Measurements from ENCODE around the gene STARD7.
A peak's percentile ranks its signal among the peaks of the same experiment; 100 is the strongest.
"Not testable (repeated sequence)": the region's sequence is repeated elsewhere in the genome, so short reads cannot be mapped to it uniquely, and the experiment has no call there.

The STARD7 gene

DNA sequence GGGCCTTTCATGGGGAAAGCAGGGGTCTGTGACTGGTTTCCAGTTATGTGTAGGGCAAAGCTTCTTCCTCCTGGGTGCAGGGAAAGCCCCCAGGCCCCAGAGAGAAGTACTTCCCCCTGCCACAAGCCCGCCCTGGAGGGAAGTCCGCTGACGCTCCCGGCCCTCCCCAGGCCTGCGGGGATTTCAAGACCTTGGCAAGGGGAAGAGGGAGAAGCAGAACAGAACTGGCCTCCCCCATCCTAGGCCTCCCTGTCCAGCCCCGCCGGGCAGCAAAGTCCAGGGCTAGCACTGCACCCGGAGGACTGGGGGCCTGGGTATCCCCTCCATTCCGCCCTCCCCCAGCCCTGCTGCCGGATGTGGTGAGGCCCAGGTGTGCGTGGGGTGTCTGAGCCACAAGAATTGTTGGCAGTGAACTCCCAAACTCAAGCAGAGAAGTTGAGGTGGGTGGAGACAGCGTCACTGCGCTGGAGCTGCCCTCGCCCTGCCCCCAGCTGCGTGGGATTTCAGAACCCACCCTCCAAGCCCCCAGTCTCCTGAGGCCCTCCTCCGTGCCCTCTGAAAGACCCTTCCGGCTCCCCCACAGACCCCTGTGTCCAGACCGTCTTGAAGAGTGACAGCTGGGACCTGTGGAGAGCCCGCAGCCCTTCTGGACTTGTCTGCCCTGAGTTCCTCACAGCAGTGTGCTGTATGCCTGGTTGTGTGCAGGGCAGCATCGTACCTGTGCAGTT lies 62.3 kb downstream of the STARD7 start:
- peak; percentile 63 to 93 for DNase-seq

DNA sequence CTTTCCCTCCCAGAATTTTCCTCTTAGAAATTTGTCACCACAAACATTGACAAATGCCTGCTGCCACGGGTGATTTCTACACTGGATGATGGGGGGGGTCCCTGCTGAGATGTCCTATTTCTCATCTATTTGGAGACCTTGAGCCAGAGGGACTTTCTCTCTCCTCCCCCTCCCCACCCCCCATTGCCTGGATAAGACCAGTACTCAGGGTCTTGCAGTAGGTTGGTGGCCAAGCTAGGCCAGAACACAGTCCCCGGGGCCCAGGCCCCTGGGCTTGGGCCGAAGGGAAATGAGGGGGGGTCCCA lies 62.8 kb downstream of the STARD7 start:
- DNase-seq = no peak

DNA sequence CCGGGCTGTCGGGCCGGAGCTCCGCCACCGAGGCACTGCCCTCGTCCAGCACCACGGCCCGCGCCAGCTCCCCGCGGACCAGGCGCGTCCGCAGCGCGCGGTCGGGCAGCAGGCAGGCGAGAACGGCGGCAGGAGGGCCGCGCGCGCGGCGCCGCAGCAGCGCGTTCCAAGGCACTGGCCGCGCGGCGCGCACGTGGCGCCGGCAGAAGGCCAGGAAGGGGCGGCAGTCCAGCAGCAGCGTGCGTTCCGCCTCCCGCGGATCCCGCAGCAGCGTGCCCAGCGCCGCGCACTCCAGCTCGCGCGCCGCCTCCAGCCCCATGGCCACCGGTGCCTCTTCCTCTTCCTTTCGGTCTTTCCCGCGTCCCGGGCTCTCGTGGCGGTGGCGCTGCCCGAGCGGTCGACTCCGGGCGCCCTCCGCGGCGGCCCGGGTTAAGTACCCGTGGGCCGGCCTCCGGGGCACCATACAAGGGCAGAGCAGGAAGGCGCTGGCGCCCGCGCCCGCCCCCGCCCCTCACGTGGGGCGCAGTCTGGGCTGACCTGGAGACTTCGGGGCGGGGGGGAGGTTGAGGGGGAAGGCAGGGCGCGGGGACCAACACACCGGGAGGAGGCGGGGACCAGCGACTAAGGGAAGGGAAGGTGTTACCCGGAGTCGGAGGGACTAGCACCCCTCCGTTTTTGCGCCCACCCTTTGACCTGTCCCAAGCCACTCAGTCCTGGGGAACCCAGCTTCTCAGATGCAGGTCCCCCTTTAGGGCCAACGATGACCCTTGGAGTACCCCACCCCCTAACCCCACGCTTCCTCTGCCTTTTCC lies 63.4 kb downstream of the STARD7 start, which contains the start of gene DUSP2:
Gene DUSP2, minus strand, starts transcription at position 405 of the 812 bp plus-strand sequence. Its CDS starts 86 bp downstream, at position 319.
- peak; percentile 19 to 79 for DNase-seq

DNA sequence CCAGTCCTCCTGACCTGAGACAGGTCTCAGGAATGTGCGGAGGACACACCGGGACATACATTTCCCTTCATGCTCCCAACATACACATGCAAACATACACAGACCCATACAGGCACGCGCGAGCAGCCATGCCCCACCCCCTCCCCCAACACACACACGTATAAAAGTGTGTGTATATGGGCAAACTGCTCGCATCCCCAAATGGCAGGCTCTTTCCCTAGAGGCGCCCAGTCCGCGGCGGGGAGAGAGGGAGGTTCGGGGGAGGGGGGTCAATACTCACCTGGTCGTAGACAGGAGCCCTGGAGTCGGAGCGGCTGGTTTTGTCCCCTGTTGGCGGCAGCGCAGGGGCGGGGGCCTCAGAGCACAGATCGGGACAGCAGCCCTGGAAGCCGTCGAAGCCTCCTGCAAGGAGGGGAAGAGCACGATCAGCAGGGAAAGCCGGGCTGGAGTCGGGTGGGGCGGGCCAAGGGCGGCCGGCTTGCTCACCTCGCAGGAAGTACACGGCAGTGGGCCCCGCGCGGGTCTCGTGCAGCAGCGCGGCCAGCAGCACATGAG lies 64.1 kb downstream of the STARD7 start:
- peak in 1 of 2 donors; percentile 69 for DNase-seq

DNA sequence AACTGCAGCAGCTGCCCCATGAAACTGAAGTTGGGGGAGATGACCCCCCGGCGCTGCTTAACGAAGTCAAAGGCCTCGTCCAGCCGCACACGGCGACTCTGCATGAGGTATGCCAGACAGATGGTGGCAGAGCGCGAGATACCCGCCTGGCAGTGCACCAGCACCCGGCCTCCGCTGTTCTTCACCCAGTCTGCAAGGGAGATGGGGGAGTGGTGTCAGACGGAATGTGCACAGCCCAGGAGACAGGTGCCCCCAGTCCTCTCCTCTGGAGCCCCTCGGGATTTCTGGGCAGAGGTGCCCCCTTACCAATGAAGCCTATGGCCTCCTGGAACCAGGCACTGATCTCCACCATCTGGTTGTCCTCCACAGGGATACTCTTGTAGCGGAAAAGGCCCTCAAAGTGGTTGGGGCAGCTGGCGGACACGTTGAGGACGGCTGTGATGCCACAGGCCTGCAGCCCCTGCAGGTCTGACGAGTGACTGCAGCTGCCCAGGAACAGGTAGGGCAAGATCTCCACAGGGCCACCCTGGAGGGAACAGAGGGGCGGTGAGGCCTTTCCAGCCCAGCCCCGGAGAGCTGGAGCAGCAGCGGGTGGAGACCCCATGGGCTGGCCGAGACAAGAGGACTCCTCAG lies 64.7 kb downstream of the STARD7 start:
- DNase-seq = no peak

DNA sequence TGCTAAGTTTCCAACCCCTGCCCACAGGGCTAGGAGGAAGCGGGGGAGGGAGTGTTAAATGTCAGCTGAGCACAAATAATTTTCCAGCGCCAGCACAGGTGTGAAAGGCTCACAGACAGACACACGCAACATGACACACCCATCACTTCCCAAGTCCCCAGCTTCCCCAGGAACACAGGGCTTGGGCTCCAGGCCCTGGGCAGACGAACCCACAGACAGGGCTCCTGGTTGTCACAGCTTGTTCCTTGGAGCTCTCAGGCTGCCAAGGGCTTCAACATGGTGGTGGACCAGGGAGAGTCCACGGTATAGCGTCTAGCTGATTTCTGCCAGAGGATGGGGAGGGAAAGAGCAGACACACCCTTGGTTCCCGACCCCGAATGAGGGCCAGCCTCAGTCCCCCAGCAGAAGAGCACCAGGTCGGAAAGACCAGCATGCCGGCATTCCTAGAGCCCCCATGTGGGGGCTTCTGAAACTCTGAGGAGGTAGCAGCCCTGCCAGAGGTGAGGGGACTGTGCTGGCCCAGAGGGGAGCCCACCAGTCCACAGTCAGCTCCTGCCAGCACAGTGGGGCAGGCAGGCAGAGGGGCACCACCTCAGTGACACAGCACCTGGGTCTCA lies 65.3 kb downstream of the STARD7 start:
- DNase-seq = no peak

DNA sequence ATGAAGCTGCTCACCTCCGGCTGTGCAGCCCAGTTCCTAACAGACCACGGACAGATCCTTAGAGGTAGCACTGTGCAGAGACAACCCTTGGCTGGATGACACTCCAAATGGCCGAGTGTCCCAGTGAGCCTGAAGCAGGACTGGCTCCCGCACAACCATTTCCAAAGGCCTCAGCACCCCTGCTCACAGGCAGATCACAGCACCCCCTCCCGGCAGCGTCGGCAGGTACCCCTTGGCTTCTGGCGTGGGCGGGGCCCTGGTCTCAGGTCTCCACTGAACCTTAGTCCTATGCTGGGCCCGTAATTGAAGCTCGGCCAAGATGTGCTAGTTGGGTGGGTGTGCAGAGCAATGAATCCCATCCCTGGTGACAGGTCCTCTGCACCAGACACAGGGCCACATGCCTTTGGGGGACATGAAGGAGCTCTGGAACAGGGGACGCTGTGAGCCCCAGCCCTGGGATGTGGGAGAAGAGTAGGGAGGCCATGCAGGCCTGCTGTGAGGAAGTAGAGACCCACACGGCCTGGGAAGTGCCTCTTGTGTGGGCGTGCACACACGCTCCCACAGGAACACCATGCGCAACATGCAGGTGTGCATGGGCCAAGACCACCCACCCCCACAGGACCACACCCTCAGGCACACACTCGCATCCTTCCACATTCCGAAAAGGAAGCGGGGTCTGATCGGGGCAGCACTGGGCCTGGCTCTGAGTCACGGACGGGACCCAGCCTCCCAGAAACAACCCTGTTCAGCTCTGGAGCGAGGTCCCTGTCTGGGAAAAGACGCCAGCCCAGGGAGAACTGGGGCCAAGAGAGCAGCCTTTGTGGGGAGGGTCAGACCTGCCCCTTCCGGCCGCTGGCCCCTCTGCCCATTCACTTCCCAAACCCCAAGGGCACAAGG lies 66.2 kb downstream of the STARD7 start:
- DNase-seq = no peak

DNA sequence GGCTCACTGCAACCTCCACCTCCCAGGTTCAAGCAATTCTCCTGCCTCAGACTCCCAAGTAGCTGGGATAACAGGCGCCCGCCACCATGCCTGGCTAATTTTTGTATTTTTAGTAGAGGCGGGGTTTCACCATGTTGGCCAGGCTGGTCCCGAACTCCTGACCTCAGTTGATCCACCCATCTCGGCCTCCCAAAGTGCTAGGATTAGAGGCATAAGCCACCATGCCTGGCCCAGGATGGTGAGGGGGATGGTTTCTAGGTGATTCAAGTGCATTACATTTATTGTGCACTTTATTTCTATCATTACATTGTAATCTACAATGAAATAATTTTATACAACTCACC lies 67.0 kb downstream of the STARD7 start:
- not testable (repeated sequence) for DNase-seq

DNA sequence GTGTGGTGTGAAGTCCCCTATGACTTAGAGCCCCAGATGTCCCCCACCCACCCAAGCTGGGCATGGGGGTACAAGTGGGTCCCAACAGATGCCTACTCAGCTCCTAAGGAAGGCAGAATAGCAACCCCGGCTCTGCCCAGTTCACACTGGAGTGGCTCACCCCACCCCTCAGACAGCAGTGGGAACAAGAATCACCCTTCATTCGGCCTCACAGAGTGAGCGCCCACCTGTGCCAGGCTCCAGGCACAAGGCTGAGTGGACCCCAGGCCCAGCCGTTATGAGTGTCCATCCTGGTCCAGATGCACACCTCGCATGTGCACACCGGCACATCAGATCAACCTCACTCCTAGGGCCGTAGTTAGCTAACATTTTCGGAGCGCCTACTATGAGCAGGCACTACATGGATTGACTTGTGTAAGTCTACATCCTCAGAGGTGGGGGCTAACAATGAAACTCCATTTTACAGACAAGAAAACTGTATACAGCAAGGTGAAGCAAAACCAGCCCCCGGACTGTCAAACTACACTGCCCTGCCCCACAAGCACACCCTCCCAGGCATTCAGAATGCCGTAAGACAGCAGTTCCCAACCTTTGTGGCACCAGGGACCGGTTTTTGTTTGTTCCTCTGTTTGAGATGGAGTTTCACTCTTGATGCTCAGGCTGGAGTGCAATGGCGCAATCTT lies 67.5 kb downstream of the STARD7 start:
- no peak for DNase-seq

DNA sequence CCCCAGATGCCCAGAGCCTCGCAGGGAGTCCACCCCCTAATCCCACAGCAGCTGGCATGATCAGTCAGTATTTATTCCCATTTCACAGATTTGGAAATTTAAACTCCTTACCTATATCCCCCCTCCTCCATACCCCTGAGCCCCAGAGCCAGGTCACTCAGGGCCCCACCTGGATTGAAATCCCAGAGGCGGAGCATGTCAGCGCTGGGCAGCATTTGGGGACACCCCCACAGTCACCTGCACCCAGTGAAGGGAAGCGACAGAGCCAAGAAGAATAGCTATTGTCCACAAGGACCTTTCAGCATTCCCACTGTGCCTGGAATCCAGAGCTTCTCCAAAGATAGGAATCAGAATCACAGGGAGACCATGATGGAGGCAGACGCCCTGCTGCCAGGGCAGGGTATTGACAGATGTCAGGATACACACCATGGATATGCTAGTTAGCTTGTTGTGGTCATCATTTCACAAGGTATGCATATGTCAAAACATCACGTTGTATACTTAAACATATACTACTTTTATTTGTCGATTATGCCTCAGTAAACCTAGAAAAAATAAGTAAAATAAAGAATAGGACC lies 69.4 kb downstream of the STARD7 start:
- DNase-seq = no peak

DNA sequence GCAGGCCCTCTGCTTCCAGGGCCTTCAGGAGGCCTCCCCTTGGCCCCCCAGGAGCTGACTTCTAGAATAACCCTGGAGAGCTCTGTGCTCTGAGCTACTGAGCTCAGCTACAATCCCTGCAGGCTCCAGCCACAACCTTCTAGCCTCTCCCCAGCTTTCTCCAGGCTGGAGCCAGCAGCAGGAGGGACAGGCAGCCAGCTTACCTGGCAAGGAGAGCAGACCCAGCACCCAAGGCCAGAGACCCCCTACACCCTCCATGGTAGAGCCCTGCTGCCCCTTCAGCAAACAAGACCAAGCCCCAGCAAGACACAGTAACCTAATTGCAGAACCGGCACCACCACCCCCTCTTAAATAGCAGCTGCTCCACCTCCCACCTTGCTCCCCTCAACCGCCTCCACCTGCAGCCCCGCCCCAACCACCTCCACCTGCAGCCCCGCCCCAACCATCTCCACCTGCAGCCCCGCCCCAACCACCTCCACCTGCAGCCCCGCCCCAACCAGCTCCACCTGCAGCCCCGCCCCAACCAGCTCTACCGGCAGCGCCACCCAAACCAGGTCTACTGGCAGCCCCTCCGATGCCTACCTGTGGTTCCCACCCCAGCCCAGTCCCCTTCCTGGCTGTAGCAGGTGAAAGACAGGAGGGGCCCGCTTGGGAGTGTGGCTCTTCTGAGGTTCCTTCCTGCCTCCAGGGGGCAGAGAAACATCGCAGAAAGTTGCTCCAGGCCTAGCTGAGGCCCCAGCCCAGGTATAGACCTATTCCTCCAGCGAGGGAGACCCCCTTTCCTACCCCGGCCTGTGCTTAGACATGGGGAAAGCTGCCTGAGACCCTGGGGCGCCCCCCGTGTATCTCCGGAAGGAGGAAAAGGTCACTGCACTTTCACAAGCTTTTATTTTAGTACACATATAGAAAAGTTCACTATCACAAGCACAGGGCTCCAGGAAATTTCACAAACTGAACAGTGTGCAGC lies 70.2 kb downstream of the STARD7 start, which contains the start of gene ASTL:
Gene ASTL, minus strand, starts transcription at position 324 of the 967 bp plus-strand sequence. Its CDS starts 66 bp downstream, at position 258.
- DNase-seq = peak in 1 of 2 donors; percentile 34

DNA sequence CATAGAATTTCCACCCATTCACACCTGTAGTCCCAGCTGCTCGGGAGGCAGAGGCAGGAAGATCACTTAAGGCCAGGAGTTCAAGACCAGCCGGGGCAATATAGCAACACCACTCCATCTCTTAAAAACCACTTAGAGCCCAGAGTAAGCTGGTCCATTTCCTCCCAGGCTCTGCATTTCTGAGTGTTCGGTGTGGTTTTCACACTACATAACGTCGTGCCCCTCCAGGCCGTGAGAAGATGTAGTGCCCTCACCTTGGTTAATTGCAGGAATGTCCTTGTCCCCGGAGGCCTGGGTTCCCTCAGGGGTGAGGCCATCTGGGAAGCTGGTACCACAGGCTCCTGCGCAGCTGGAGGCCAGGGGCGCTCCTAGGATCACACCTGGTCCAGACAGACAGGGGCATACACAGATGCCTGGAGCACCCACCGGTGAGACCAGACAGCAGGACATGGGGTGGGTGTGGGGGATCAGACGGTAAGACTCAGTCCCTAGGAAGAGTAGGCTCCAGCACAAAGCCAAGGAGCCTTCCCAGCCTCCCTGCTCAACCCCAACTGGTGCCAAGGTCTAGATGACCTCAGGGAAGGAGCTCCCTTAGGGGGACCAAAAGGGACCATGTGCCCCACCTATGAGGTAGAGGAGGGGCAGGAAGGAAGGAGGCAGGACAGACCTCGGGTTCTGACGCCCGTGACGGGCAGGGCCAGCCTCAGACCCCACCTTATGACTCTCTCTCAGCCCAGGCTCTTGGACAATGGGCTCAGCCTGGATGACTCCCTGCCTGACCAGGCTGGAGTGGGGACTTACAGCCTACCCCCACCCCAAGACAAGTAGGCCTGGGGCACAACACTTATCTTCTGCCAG lies 71.1 kb downstream of the STARD7 start:
- DNase-seq = no peak

DNA sequence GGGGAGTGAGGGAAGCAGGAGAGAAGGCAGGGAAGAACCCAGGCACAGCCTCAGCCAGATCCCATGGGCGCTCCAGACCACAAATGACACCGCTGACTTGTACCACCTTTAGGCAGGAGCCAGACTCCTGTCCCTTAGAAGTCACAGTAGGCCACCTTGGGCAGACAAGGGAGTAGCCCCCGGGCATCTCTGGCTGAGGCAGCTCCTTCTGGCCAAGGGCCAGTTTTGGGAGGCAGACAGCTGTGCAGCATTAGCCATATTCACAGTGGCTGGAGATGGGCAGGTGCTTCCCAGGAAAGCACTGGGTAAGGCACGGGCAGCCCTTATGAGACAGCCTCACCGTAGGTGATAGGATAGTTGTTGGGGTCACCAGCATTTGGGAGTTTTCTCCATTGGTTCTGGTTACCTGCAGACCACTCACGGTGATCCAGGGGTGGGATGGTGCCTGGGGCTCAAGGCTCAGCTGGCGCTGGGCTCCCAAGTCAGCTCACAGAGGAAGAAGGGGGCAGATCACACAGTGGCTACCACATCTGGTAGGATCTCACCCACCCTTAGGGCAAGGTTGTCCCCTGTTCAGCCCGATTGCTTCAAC lies 72.4 kb downstream of the STARD7 start:
- no peak for DNase-seq

DNA sequence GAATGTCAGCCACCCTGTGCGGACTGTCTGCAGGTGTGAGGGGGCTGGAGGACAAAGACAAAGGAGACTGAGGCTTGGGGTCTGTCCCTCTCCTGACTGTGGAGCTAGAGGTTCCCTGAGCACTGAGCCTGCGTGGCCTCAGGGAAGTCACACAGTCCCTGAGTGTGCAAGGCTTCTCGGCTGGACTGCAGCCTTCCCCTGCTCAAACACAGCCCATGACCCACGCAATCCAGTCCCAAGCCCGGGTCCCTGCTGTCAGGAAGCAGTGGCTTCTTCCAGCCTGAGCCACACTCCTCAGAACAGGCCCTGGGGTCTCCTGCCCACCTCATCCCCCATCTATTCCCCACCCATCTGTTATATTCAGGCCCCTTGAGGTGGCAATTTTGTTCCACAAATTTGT lies 73.0 kb downstream of the STARD7 start:
- no peak for DNase-seq

DNA sequence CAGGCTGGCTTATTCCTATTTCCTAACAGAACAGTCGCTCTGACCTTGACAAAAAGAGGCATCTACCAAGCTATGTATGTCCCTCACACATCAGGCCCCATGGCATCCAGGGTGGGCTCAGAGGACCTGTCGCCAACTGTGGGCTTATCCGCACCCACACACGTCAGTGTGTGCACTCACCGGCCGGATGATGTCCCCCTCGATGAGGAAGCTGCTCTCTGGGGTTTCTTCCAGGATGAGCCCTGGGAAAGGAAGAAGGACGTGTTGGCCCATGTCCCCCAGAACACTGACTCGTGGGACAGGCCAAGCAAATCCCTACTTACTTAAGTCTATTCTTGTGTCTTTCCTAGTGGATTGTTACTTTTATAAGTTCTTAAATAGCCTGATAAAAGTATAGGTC lies 73.5 kb downstream of the STARD7 start:
- DNase-seq = no peak
